H1 (cell line): ENCODE results near the gene CNGB1. TPM values are rescaled to one million over a fixed set of nuclear protein-coding genes. Genes with fewer than 3 reads are reported as not detected.
A peak's percentile ranks its signal among the peaks of the same experiment; 100 is the strongest.

Experiments
- CTCF ChIA-PET: fragments of 300-600 bp; sonication (Branson Sonifier 250); formaldehyde crosslinking; loops from one replicate; lab custom pipeline; 2021; ENCODE audit not compliant: partially characterized antibody; lab: Charles Lee
- POLR2A ChIA-PET: fragments of 300-600 bp; sonication (Branson Sonifier 250); formaldehyde crosslinking; loops from one replicate; lab custom pipeline; 2021; ENCODE audit warnings: inconsistent platforms; ENCODE audit not compliant: partially characterized antibody; lab: Charles Lee
- DNase-seq, 2 experiments: peaks; one replicate each; pipeline versions ENCODE4 v3.0.0 to v3.0.0-alpha.2; 2010 to 2022; ENCODE audit warnings: low spot score in 2 of 2, low read depth in 1 of 2, mixed read lengths in 1 of 2
- FAIRE-seq: peaks from 2 replicates; lab custom pipeline; 2011; peaks lifted over from hg19 to GRCh38; lab: Jason Lieb, UNC
- H2AFZ ChIP-seq: 2 replicates; pipeline ENCODE4 v1.8.1; 2012; ENCODE audit warnings: low read length, inconsistent platforms
- H2AK5ac ChIP-seq: 2 replicates; pipeline ENCODE4 v1.6.1; 2013; ENCODE audit warnings: low read depth, low read length
- H2BK120ac ChIP-seq: replicated peaks from 2 replicates; pipeline ENCODE3; 2013; ENCODE audit warnings: low read depth, low read length, inconsistent platforms
- H2BK12ac ChIP-seq: 2 replicates; pipeline ENCODE4 v1.6.1; 2013; ENCODE audit warnings: low read depth, low read length
- H2BK15ac ChIP-seq: 2 replicates; pipeline ENCODE4 v1.6.1; 2013; ENCODE audit warnings: low read length
- H2BK20ac ChIP-seq: 2 replicates; pipeline ENCODE4 v1.6.1; 2013; ENCODE audit warnings: low read length
- H2BK5ac ChIP-seq: 2 replicates; pipeline ENCODE4 v1.6.1; 2013; ENCODE audit warnings: low read depth, low read length
- H3K14ac ChIP-seq: 2 replicates; pipeline ENCODE4 v1.6.1; 2013; ENCODE audit warnings: inconsistent platforms; ENCODE audit not compliant: insufficient read length
- H3K18ac ChIP-seq: 2 replicates; pipeline ENCODE4 v1.6.1; 2013; ENCODE audit warnings: low read length; ENCODE audit errors: extremely low read depth
- H3K23ac ChIP-seq: 2 replicates; pipeline ENCODE4 v1.6.1; 2013; ENCODE audit warnings: inconsistent platforms; ENCODE audit not compliant: insufficient read length
- H3K23me2 ChIP-seq: 2 replicates; pipeline ENCODE4 v1.6.1; 2013; ENCODE audit warnings: low read depth, low read length
- H3K27ac ChIP-seq: 2 replicates; pipeline ENCODE4 v1.6.1; 2011; ENCODE audit warnings: low read depth, low read length, inconsistent platforms
- H3K27me3 ChIP-seq, 4 experiments: replicated peaks in 1 of 4; 1 replicate in 1 of 4; 2 replicates in 3 of 4; pipeline versions ENCODE4 v1.6.1 to v1.8.1; 2011 to 2013; ENCODE audit warnings: low read length in 3 of 4, mild to moderate bottlenecking in 3 of 4, inconsistent platforms in 2 of 4, mixed read lengths in 2 of 4, moderate library complexity in 1 of 4; ENCODE audit not compliant: control insufficient read depth in 3 of 4, insufficient read depth in 3 of 4; ENCODE audit errors: extremely low read depth in 1 of 4
- H3K36me3 ChIP-seq, 4 experiments: 2 replicates each; pipeline versions ENCODE4 v1.6.1 to v1.8.1; 2011 to 2013; ENCODE audit warnings: mild to moderate bottlenecking in 4 of 4, low read length in 3 of 4, moderate library complexity in 2 of 4, control low read depth in 1 of 4, inconsistent platforms in 1 of 4; ENCODE audit not compliant: insufficient read depth in 4 of 4, control insufficient read depth in 2 of 4
- H3K4ac ChIP-seq: replicated peaks from 2 replicates; pipeline ENCODE3; 2013; ENCODE audit warnings: low read length, low read depth, mixed read lengths, inconsistent platforms; ENCODE audit not compliant: insufficient read length
- H3K4me1 ChIP-seq, 4 experiments: replicated peaks in 1 of 4; 1 replicate in 1 of 4; 2 replicates in 3 of 4; pipeline versions ENCODE4 v1.6.1 to v1.8.1; 2011 to 2013; ENCODE audit warnings: low read length in 3 of 4, inconsistent platforms in 2 of 4, mixed read lengths in 1 of 4; ENCODE audit not compliant: insufficient read depth in 4 of 4, control insufficient read depth in 3 of 4
- H3K4me2 ChIP-seq, 2 experiments: 2 replicates each; pipeline versions ENCODE4 v1.6.1 to v1.8.1; 2011 to 2013; ENCODE audit warnings: low read depth in 2 of 2, low read length in 2 of 2, control low read depth in 1 of 2, inconsistent platforms in 1 of 2, mild to moderate bottlenecking in 1 of 2; ENCODE audit not compliant: insufficient read depth in 1 of 2
- H3K4me3 ChIP-seq, 4 experiments: fragments of 200-600, 300-600 bp in 1 of 4; sonication (generic), shearing (Covaris generic), sonication (Bioruptor Twin) in 1 of 4; 2 replicates each; pipeline versions ENCODE4 v1.5.1 to v1.8.1; 2011 to 2016; ENCODE audit warnings: low read length in 4 of 4, low read depth in 3 of 4, control low read depth in 2 of 4, inconsistent platforms in 2 of 4, mild to moderate bottlenecking in 2 of 4, mixed read lengths in 1 of 4, moderate library complexity in 1 of 4; ENCODE audit not compliant: insufficient read depth in 2 of 4; ENCODE audit errors: extremely low read depth in 1 of 4
- H3K56ac ChIP-seq: replicated peaks from 2 replicates; pipeline ENCODE3; 2013; ENCODE audit warnings: low read depth, mild to moderate bottlenecking, mixed read lengths, low read length, inconsistent platforms; ENCODE audit not compliant: insufficient read length
- H3K79me1 ChIP-seq: 2 replicates; pipeline ENCODE4 v1.6.1; 2013; ENCODE audit warnings: low read depth, low read length, control low read depth
- H3K79me2 ChIP-seq, 2 experiments: 2 replicates each; pipeline versions ENCODE4 v1.6.1 to v1.8.1; 2012 to 2013; ENCODE audit warnings: low read length in 2 of 2, mild to moderate bottlenecking in 2 of 2, inconsistent platforms in 1 of 2; ENCODE audit not compliant: insufficient read depth in 2 of 2, control insufficient read depth in 1 of 2
- H3K9ac ChIP-seq, 4 experiments: replicated peaks in 1 of 4; 1 replicate in 1 of 4; 2 replicates in 3 of 4; pipeline versions ENCODE4 v1.6.1 to v1.8.1; 2011 to 2013; ENCODE audit warnings: low read depth in 3 of 4, low read length in 3 of 4, control low read depth in 2 of 4, mild to moderate bottlenecking in 2 of 4, moderate library complexity in 2 of 4, inconsistent platforms in 1 of 4; ENCODE audit errors: extremely low read depth in 1 of 4
- H3K9me3 ChIP-seq, 2 experiments: 2 replicates each; pipeline versions ENCODE4 v1.6.1 to v1.8.1; 2012 to 2013; ENCODE audit warnings: mild to moderate bottlenecking in 2 of 2, moderate library complexity in 2 of 2, control low read depth in 1 of 2, inconsistent platforms in 1 of 2, low read depth in 1 of 2, low read length in 1 of 2, mixed read lengths in 1 of 2; ENCODE audit not compliant: insufficient read depth in 2 of 2
- H4K20me1 ChIP-seq, 2 experiments: replicated peaks in 1 of 2; 2 replicates each; pipeline versions ENCODE3 to v1.8.1; 2011 to 2013; ENCODE audit warnings: inconsistent platforms in 2 of 2, low read length in 2 of 2, mild to moderate bottlenecking in 1 of 2; ENCODE audit not compliant: insufficient read depth in 2 of 2, control insufficient read depth in 1 of 2
- H4K5ac ChIP-seq: 2 replicates; pipeline ENCODE4 v1.6.1; 2013; ENCODE audit warnings: low read length, low read depth, mixed read lengths, inconsistent platforms; ENCODE audit not compliant: insufficient read length
- H4K8ac ChIP-seq: 2 replicates; pipeline ENCODE4 v1.8.0; 2013; ENCODE audit warnings: mild to moderate bottlenecking, moderate library complexity, low read length, inconsistent platforms; ENCODE audit not compliant: insufficient read depth; ENCODE audit errors: extremely low read depth
- H4K91ac ChIP-seq: replicated peaks from 2 replicates; pipeline ENCODE3; 2013; ENCODE audit warnings: low read length, mixed read lengths, inconsistent platforms; ENCODE audit not compliant: insufficient read length
- ASH2L ChIP-seq: fragments of 200-600, 300-600 bp; sonication (generic); IDR thresholded peaks from one replicate; pipeline ENCODE4 v1.7.1; 2017; ENCODE audit warnings: low read length
- ATF2 ChIP-seq: IDR thresholded peaks from 2 replicates; pipeline ENCODE4 v1.6.1; 2012; ENCODE audit warnings: low read length, inconsistent platforms
- HDAC2 ChIP-seq, 2 experiments: fragments of 300-600 bp in 1 of 2; sonication (generic) in 1 of 2; IDR thresholded peaks; 2 replicates each; pipeline ENCODE4 v1.6.1; 2011 to 2012; ENCODE audit warnings: low read depth in 2 of 2, low read length in 2 of 2, mild to moderate bottlenecking in 2 of 2, moderate library complexity in 2 of 2, borderline replicate concordance in 1 of 2, inconsistent platforms in 1 of 2
- POU5F1 ChIP-seq: IDR thresholded peaks from 2 replicates; pipeline ENCODE4 v1.6.1; 2011; ENCODE audit warnings: low read depth, mild to moderate bottlenecking, low read length, moderate library complexity
- RBBP5 ChIP-seq: IDR thresholded peaks from 2 replicates; pipeline ENCODE4 v1.7.1; 2012; ENCODE audit warnings: low read depth, mild to moderate bottlenecking, inconsistent platforms, low read length, moderate library complexity, borderline replicate concordance
- SP1 ChIP-seq: IDR thresholded peaks from 2 replicates; pipeline ENCODE4 v1.6.1; 2011; ENCODE audit warnings: low read depth, low read length
- SP4 ChIP-seq: IDR thresholded peaks from 2 replicates; pipeline ENCODE4 v1.6.1; 2012; ENCODE audit warnings: low read length, inconsistent platforms
- TAF1 ChIP-seq: IDR thresholded peaks from 2 replicates; pipeline ENCODE4 v1.6.1; 2011; ENCODE audit warnings: mild to moderate bottlenecking, low read depth, low read length
- WGBS, 2 experiments: shearing (Covaris generic) in 1 of 2; methylation state at CpG; one replicate each; pipeline versions ENCODE4 v1.1.6 to v1.1.7; 2013 to 2015; ENCODE audit warnings: low lambda C conversion rate in 2 of 2, mixed read lengths in 2 of 2, inconsistent platforms in 1 of 2, low coverage in 1 of 2, missing lambda C conversion rate in 1 of 2; ENCODE audit not compliant: insufficient replicate concordance in 2 of 2, insufficient coverage in 1 of 2, insufficient read length in 1 of 2; ENCODE audit errors: extremely low coverage in 1 of 2, missing lambda C conversion rate in 1 of 2; 5-methylcytosine and 5-hydroxymethylcytosine counted together
- polyA plus RNA-seq, 7 experiments: library from polyadenylated mRNA; depleted of rRNA in 3 of 7; stranded (reverse) in 5 of 7; unstranded in 2 of 7; fragments of >200 nt in 5 of 7; fragments of 200-250 nt in 2 of 7; gene quantifications; 1 replicate in 5 of 7; 2 replicates in 1 of 7; 4 replicates in 1 of 7; pipeline versions ENCODE4 v1.2.1 to v1.2.3, GENCODE V29; 2011 to 2013; ENCODE audit warnings: missing spikeins in 2 of 7, mixed read lengths in 2 of 7
- total RNA-seq: library from RNA; stranded (reverse); fragmentation: NEBNext Ultra II Directional; extraction: Animal tissue kit (Norgen Biotek cat#: 25700); gene quantifications from 2 replicates; pipeline ENCODE4 v1.2.1, GENCODE V29; 2021

CNGB1 gene
- total and polyA plus RNA-seq, 2 of the 8 experiments (the other 6 are each of a cell fraction or from before 2014, with no cell fraction given): not detected

DNA sequence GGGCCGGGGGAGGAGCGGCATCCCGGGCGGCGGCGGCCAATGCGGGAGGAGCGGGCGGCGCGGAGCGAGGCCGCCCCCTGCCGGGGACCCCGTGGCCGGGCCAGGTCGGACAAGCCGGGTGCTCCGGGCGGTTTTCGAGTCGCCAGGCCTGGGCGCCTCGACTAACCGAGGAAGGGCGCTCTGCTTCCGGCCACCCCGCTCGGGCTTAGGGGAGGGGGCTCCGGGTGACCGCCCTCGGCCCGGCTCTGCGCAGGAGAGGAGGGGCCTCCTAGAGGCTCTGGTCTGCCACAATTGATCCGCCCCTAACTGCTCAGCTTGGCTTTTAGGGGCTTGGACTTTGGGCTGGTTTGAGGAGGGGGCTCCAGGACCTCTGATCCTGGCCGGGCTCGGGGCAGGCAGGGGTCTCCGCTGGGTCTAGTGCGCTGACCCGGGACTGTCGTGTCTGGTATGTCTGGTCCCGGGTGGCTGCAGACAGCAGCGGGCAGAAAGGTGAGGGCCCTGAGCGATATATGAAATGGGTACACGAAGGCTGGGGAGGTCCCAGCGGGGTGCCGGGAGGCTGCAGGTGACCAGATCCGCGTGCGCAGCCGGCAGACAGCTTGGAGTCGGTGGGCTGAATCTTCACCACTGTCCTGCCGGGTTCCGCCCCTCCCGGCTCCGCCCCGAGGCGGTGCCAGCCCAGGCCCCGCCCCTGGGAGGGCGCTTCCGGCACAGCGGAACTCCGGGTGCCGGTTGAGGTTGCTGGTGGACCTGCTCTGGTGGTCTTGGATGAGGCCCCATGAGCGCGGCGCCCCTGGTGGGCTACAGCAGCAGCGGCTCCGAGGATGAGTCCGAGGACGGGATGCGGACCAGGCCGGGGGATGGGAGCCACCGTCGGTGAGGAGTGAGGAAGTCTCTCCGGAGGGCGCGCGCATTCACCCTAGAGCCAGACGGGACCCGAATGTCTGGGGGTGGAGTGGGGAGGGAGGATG, 30.1 kb upstream of the CNGB1 start, which contains the start of gene USB1:
Gene USB1 (plus strand): TSS at position 702 of the 971 bp plus-strand sequence. CDS start 77 bp downstream, at position 779.
- Histone ChIP-seq H3K14ac (no peak within 1 kb of the TSS), H3K4me1 (peaks cover 5 to 8% (median 7%) of the 10 kb centered on the region in 4 experiments; a peak in 6 of 7 replicates), H3K4ac (no peak within 1 kb of the TSS), H3K18ac (peak within 1 kb of the TSS; percentile 83; the same call in 1 of the 2 replicates), H3K27ac (no peak within 1 kb of the TSS), H3K9ac (peak within 1 kb of the TSS; percentile 51 to 86 (median 52); a peak in 6 of 7 replicates), H3K36me3 (peaks cover 0 to 21% (median 10%) of the 10 kb centered on the region in 4 experiments; a peak in 5 of 8 replicates), H2AK5ac (no peak within 1 kb of the TSS), H3K9me3 (no peaks in the 10 kb centered on the region), H2BK15ac (no peak within 1 kb of the TSS), H3K79me2 (no peaks in the 10 kb centered on the region; a peak in 1 of 4 replicates), H3K79me1 (no peaks in the 10 kb centered on the region), H3K56ac (peak within 1 kb of the TSS; percentile 63), H3K27me3 (peaks cover 0 to 3% (median 0%) of the 10 kb centered on the region in 4 experiments; a peak in 2 of 7 replicates), H4K8ac (peak within 1 kb of the TSS; percentile 86), H4K91ac (peak within 1 kb of the TSS; percentile 7), H3K4me2 (peak within 1 kb of the TSS; percentile 79 to 98), H2BK20ac (no peak within 1 kb of the TSS), H3K23me2 (peaks cover 7% of the 10 kb centered on the region), H3K23ac (no peak within 1 kb of the TSS), H2BK120ac (no peak within 1 kb of the TSS), H4K20me1 (peaks cover 0 to 6% of the 10 kb centered on the region in 2 experiments), H2BK12ac (no peak within 1 kb of the TSS), H2BK5ac (peak within 1 kb of the TSS; percentile 71; the same call in 1 of the 2 replicates), H2AFZ (peak within 1 kb of the TSS; percentile 65; the same call in 1 of the 2 replicates), H3K4me3 (peak within 1 kb of the TSS; percentile 63 to 96 (median 84)), H4K5ac (peak within 1 kb of the TSS; percentile 45)
- WGBS, 2 experiments: 2% methylated on average over 37 of the region's 81 CpGs; no CpG with 5 or more reads in 1 of the 2 experiments
- POLR2A ChIA-PET: interaction anchor here (0.8 to 2.2 kb wide), 11 partner anchors 9 to 334 kb away, joined by 3 to 7 read pairs (median 3); partner anchors contain the start of gene MMP15
- CTCF ChIA-PET: interaction anchor here (0.9 to 26.3 kb wide), 22 partner anchors 9 to 201 kb away, joined by 3 to 305 read pairs (median 4); no protein-coding TSS in a partner anchor
- FAIRE-seq (no peak), DNase-seq (peak; percentile 85 to 92)
- TF ChIP-seq SP1 (peak; percentile 57; the same call in 1 of the 2 replicates), RBBP5 (0 out of 2 replicates have a peak, but pooled peaks have one; percentile 16), SP4 (peak; percentile 75; the same call in 1 of the 2 replicates), POU5F1 (no peak), TAF1 (peak; percentile 58; the same call in 1 of the 2 replicates), HDAC2 (IDR thresholded peaks at IDR 0.05; ENCODE audit: borderline replicate concordance in 1 of 2, low read depth in 2 of 2, low read length in 2 of 2) (peak in 1 of 2 experiments; percentile 78; a peak in 1 of 4 replicates), ATF2 (no peak), ASH2L (peak; percentile 41)
